HG02678 (cell line): Measurements from ENCODE around the gene GRID2IP.

Source experiments
- ATAC-seq: cut with Tn5 transposase; IDR thresholded peaks from one replicate; pipeline ENCODE4 v1.9.1; 2021; ENCODE audit warnings: mild to moderate bottlenecking, moderate library complexity; ENCODE audit not compliant: unreplicated experiment

Gene GRID2IP

GRCh38 chr7:6563936-6564770, 12.9 kb upstream of the GRID2IP start:
- ATAC-seq: no peak

- no peak for ATAC-seq
Measured at GRCh38 chr7:6562106-6562505, 10.8 kb upstream of the GRID2IP start.

- no peak for ATAC-seq
Measured at GRCh38 chr7:6559896-6560295, 8.6 kb upstream of the GRID2IP start.

GRCh38 chr7:6558837-6559236, 7.6 kb upstream of the GRID2IP start:
- ATAC-seq: no peak

GRCh38 chr7:6556196-6556595, 4.9 kb upstream of the GRID2IP start:
- ATAC-seq: no peak

GRCh38 chr7:6554848-6555247, 3.6 kb upstream of the GRID2IP start:
- ATAC-seq: no peak

GRCh38 chr7:6553448-6554044, 2.3 kb upstream of the GRID2IP start:
- ATAC-seq: no peak

GRCh38 chr7:6547400-6547799, 3.9 kb downstream of the GRID2IP start:
- no peak for ATAC-seq

- ATAC-seq: no peak
Measured at GRCh38 chr7:6546498-6547251, 4.6 kb downstream of the GRID2IP start.

- peak; percentile 59 for ATAC-seq
Measured at GRCh38 chr7:6545398-6546126, 5.7 kb downstream of the GRID2IP start.

GRCh38 chr7:6542368-6542767, 8.9 kb downstream of the GRID2IP start:
- ATAC-seq: no peak

- no peak for ATAC-seq
Measured at GRCh38 chr7:6536262-6537260, 14.7 kb downstream of the GRID2IP start.

- peak; percentile 32 for ATAC-seq
Measured at GRCh38 chr7:6533893-6534495, 17.3 kb downstream of the GRID2IP start.

- ATAC-seq: no peak
Measured at GRCh38 chr7:6532516-6532915, 18.7 kb downstream of the GRID2IP start.

- no peak for ATAC-seq
Measured at GRCh38 chr7:6531492-6532279, 19.6 kb downstream of the GRID2IP start.

- ATAC-seq: no peak
Measured at GRCh38 chr7:6530626-6531491, 20.4 kb downstream of the GRID2IP start.

- ATAC-seq: no peak
Measured at GRCh38 chr7:6529643-6530042, 21.6 kb downstream of the GRID2IP start.
